Neural progenitor cell (in vitro differentiated cells): ENCODE results near the gene AP2M1. TPM values are rescaled to one million over a fixed set of nuclear protein-coding genes. Genes with fewer than 3 reads are reported as not detected.

Source experiments
- DNase-seq: peaks from one replicate; pipeline ENCODE4 v3.0.0-alpha.2; 2016; ENCODE audit warnings: low spot score
- H2AFZ ChIP-seq: fragments of 200-600 bp; sonication (generic); replicated peaks from 2 replicates; pipeline ENCODE4 v1.6.1; 2016; ENCODE audit warnings: antibody characterized with exemption
- H3F3A ChIP-seq: fragments of 200-600 bp; sonication (generic); 2 replicates; pipeline ENCODE4 v1.6.1; 2016; ENCODE audit warnings: antibody characterized with exemption, low read depth
- H3K27ac ChIP-seq: fragments of 200-600 bp; sonication (generic); 2 replicates; pipeline ENCODE4 v1.5.1; 2016; ENCODE audit warnings: mild to moderate bottlenecking
- H3K27me3 ChIP-seq: fragments of 200-600 bp; sonication (generic); 2 replicates; pipeline ENCODE4 v1.6.1; 2016; ENCODE audit warnings: mild to moderate bottlenecking, moderate library complexity
- H3K36me3 ChIP-seq: fragments of 200-600 bp; sonication (generic); 2 replicates; pipeline ENCODE4 v1.5.1; 2016
- H3K4me1 ChIP-seq: fragments of 200-600 bp; sonication (generic); 2 replicates; pipeline ENCODE4 v1.6.1; 2016; ENCODE audit warnings: mixed run types
- H3K4me2 ChIP-seq: fragments of 200-600 bp; sonication (generic); 2 replicates; pipeline ENCODE4 v1.6.1; 2016
- H3K4me3 ChIP-seq: fragments of 200-600 bp; sonication (generic); 2 replicates; pipeline ENCODE4 v1.5.1; 2016
- H3K79me2 ChIP-seq: fragments of 200-600 bp; sonication (generic); 2 replicates; pipeline ENCODE4 v1.6.1; 2016; ENCODE audit warnings: low read depth
- H3K9ac ChIP-seq: fragments of 200-600 bp; sonication (generic); 2 replicates; pipeline ENCODE4 v1.6.1; 2016
- H3K9me3 ChIP-seq: fragments of 200-600 bp; sonication (generic); 2 replicates; pipeline ENCODE4 v1.5.1; 2016; ENCODE audit warnings: low read depth
- H4K20me1 ChIP-seq: fragments of 200-600 bp; sonication (generic); 2 replicates; pipeline ENCODE4 v1.6.1; 2016; ENCODE audit warnings: low read depth
- H3K27ac Mint-ChIP-seq: 3 replicates; pipeline ENCODE4 v1.8.0; 2021; ENCODE audit warnings: mixed read lengths
- H3K27me3 Mint-ChIP-seq: 2 replicates; pipeline ENCODE4 v1.8.0; 2022; ENCODE audit warnings: low read depth, mild to moderate bottlenecking, inconsistent platforms, moderate library complexity, mixed read lengths; ENCODE audit not compliant: insufficient read depth
- H3K36me3 Mint-ChIP-seq: 3 replicates; pipeline ENCODE4 v1.8.0; 2021; ENCODE audit warnings: mixed read lengths
- H3K4me1 Mint-ChIP-seq: 3 replicates; pipeline ENCODE4 v1.8.0; 2021; ENCODE audit warnings: mixed read lengths
- H3K4me3 Mint-ChIP-seq: 3 replicates; pipeline ENCODE4 v1.8.0; 2021; ENCODE audit warnings: mild to moderate bottlenecking, moderate library complexity, mixed read lengths
- H3K9me3 Mint-ChIP-seq: 3 replicates; pipeline ENCODE4 v1.8.0; 2020; ENCODE audit warnings: mixed read lengths
- CTCF ChIP-seq: fragments of 200-600 bp; sonication (generic); IDR thresholded peaks from 2 replicates; pipeline ENCODE4 v1.5.1; 2017; ENCODE audit warnings: antibody characterized with exemption, mild to moderate bottlenecking
- EZH2 ChIP-seq: fragments of 200-600 bp; sonication (generic); IDR thresholded peaks from 2 replicates; pipeline ENCODE4 v1.6.1; 2017; ENCODE audit warnings: antibody characterized with exemption, mild to moderate bottlenecking, moderate library complexity
- EZH2phosphoT487 ChIP-seq: fragments of 200-600 bp; sonication (generic); IDR thresholded peaks from 2 replicates; pipeline ENCODE4 v1.6.1; 2017; ENCODE audit warnings: antibody characterized with exemption
- total RNA-seq: library from RNA; depleted of rRNA; stranded (reverse); fragments of >200 nt; gene quantifications from 2 replicates; pipeline ENCODE4 v1.2.3, GENCODE V29; 2015; ENCODE audit warnings: low replicate concordance

Gene AP2M1
- total RNA-seq, 1 donor from 2014 or later, result 309 TPM

DNA sequence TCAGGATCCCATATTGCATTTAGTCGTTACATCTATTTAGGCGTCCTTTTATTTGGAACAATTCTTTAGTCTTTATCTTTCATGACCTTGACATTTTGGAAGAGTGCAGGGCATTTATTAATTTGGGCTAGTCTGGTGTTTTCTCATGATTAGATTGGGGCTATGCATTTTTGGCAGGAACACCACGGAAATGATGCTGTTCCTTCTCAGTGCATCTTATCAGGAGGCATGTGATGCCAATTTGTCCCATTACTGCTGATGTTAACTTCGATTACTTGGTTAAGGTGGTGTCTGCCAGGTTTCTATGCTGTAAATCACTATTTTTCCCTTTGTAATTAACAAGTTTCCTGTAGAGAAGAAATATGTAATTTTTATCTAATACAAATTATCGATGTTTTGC lies 36.6 kb downstream of the AP2M1 start:
- H3K4me1 Mint-ChIP-seq, result no peaks in the 10 kb centered on the region
- Histone ChIP-seq H3K9me3 (no peaks in the 10 kb centered on the region), H3K9ac (no peak overlapping the region), H3F3A (no peaks in the 10 kb centered on the region), H3K79me2 (no peaks in the 10 kb centered on the region), H4K20me1 (no peaks in the 10 kb centered on the region), H3K36me3 (no peaks in the 10 kb centered on the region), H3K4me1 (no peaks in the 10 kb centered on the region), H3K4me2 (no peak overlapping the region), H3K27me3 (no peaks in the 10 kb centered on the region), H2AFZ (no peak overlapping the region), H3K4me3 (no peak overlapping the region), H3K27ac (no peak overlapping the region)
- peaks cover 7% of the 10 kb centered on the region for H3K27me3 Mint-ChIP-seq
- peaks cover 4% of the 10 kb centered on the region for H3K9me3 Mint-ChIP-seq
- H3K4me3 Mint-ChIP-seq, result no peak overlapping the region
- TF ChIP-seq CTCF (no peak), EZH2phosphoT487 (no peak), EZH2 (no peak)
- no peak overlapping the region for H3K27ac Mint-ChIP-seq
- DNase-seq, result no peak
- no peaks in the 10 kb centered on the region for H3K36me3 Mint-ChIP-seq

DNA sequence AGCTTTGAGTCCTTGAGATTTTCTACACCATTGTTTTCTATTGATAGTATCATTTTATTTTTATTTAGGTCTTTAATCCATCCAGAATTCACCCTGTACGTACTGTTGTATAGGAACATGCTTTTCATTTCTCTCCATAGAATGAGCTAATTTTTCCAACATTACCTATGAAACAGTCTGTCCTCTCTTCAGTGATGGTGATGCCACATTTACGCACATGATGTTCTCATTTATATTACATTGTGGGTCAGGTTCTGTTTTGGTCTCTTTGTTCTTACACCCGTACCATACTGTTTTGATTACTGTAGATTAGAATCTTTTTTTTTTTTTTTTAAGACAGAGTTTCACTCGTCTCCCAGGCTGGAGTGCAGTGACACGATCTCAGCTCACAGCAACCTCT lies 37.1 kb downstream of the AP2M1 start:
- TF ChIP-seq CTCF (no peak), EZH2 (no peak), EZH2phosphoT487 (no peak)

DNA sequence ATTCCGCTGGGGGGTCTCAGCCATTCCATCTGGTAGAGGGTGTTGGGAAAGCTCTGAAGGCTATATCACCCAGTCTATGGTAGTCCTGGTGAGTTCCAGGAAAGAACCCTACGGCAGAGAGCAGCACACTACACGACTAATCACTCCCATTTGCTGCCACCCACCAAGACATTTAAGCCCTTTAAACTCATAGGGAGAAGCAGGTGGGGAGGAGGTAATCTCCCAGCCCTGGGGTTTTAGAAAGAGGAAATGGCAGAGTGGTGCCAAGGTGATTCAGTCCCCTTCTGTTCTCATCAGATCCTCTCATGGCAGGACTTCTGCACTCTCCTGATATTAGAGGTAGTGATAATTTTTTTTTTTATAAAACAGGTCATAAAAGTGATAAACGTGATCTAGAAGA lies 44.2 kb downstream of the AP2M1 start:
- no peak for TF ChIP-seq EZH2
- no peak for TF ChIP-seq EZH2phosphoT487
- no peak for TF ChIP-seq CTCF
- H3K9ac ChIP-seq, result no peak overlapping the region
- Mint-ChIP-seq H3K36me3 (no peaks in the 10 kb centered on the region), H3K27me3 (peaks cover 4% of the 10 kb centered on the region), H3K4me1 (no peaks in the 10 kb centered on the region), H3K4me3 (no peak overlapping the region), H3K27ac (no peak overlapping the region), H3K9me3 (peaks cover 4% of the 10 kb centered on the region)
- H3K27ac ChIP-seq, result no peak overlapping the region
- no peak overlapping the region for H2AFZ ChIP-seq
- no peaks in the 10 kb centered on the region for H3K27me3 ChIP-seq
- H3K4me1 ChIP-seq, result no peaks in the 10 kb centered on the region
- no peaks in the 10 kb centered on the region for H3K36me3 ChIP-seq
- H3K4me3 ChIP-seq, result no peak overlapping the region
- H3K4me2 ChIP-seq, result no peak overlapping the region
- no peak for DNase-seq
- no peaks in the 10 kb centered on the region for H3F3A ChIP-seq
- H4K20me1 ChIP-seq, result no peaks in the 10 kb centered on the region
- no peaks in the 10 kb centered on the region for H3K79me2 ChIP-seq
- no peaks in the 10 kb centered on the region for H3K9me3 ChIP-seq

More for the DNA sequence above, 37.1 kb downstream of the AP2M1 start:
- Histone ChIP-seq H3K9ac (no peak overlapping the region), H3K4me1 (no peaks in the 10 kb centered on the region), H3K36me3 (no peaks in the 10 kb centered on the region), H3K27me3 (no peaks in the 10 kb centered on the region), H3K4me2 (no peak overlapping the region), H3K79me2 (no peaks in the 10 kb centered on the region), H3K27ac (no peak overlapping the region), H3K4me3 (no peak overlapping the region), H4K20me1 (no peaks in the 10 kb centered on the region), H3K9me3 (no peaks in the 10 kb centered on the region), H3F3A (no peaks in the 10 kb centered on the region), H2AFZ (no peak overlapping the region)
- peaks cover 4% of the 10 kb centered on the region for H3K9me3 Mint-ChIP-seq
- H3K36me3 Mint-ChIP-seq, result no peaks in the 10 kb centered on the region
- H3K4me1 Mint-ChIP-seq, result no peaks in the 10 kb centered on the region
- no peak for DNase-seq
- H3K27ac Mint-ChIP-seq, result no peak overlapping the region
- no peak overlapping the region for H3K4me3 Mint-ChIP-seq
- peaks cover 6% of the 10 kb centered on the region for H3K27me3 Mint-ChIP-seq

GRCh38 chr3:184222521-184222920 lies 47.9 kb downstream of the AP2M1 start:
- Histone ChIP-seq H3K27me3 (peaks cover 28% of the 10 kb centered on the region), H3K36me3 (no peaks in the 10 kb centered on the region), H3K9ac (no peak overlapping the region), H3K9me3 (no peaks in the 10 kb centered on the region), H4K20me1 (peaks cover 1% of the 10 kb centered on the region), H3K79me2 (no peaks in the 10 kb centered on the region), H3F3A (no peaks in the 10 kb centered on the region), H3K27ac (no peak overlapping the region), H3K4me3 (no peak overlapping the region), H3K4me2 (no peak overlapping the region), H2AFZ (no peak overlapping the region), H3K4me1 (no peaks in the 10 kb centered on the region)
- H3K27me3 Mint-ChIP-seq, result peaks cover 16% of the 10 kb centered on the region
- TF ChIP-seq CTCF, result no peak
- TF ChIP-seq EZH2phosphoT487, result no peak
- no peak for TF ChIP-seq EZH2
- no peak for DNase-seq
- H3K4me1 Mint-ChIP-seq, result no peaks in the 10 kb centered on the region
- H3K4me3 Mint-ChIP-seq, result no peak overlapping the region
- no peaks in the 10 kb centered on the region for H3K36me3 Mint-ChIP-seq
- H3K9me3 Mint-ChIP-seq, result no peaks in the 10 kb centered on the region
- no peak overlapping the region for H3K27ac Mint-ChIP-seq
